Lower lobe of right lung (tissue), 1 donor: ENCODE measurements around the gene C5orf46. TPM values are rescaled to one million over a fixed set of nuclear protein-coding genes. Genes with fewer than 3 reads are reported as not detected.

Experiments
- total RNA-seq: library from RNA; stranded (reverse); fragmentation: NEBNext Ultra II Directional; extraction: Animal tissue kit (Norgen Biotek cat#: 25700); gene quantifications from one replicate; pipeline ENCODE4 v1.2.1, GENCODE V29; 2021
- donor health status: DM: no; HTN: yes; CAD: no; lungs with severe emphysema.

Gene C5orf46
- total RNA-seq, 1 donor from 2014 or later: not detected

Other genes starting within 250 kb of the C5orf46 start
- 8.3 TPM for gene JAKMIP2, start 123.8 kb downstream of the C5orf46 start, total RNA-seq
- gene SPINK1, start 74.9 kb downstream of the C5orf46 start, total RNA-seq: not detected
- gene SCGB3A2, start 27.8 kb downstream of the C5orf46 start, total RNA-seq: 624 TPM
- 2.1 TPM for gene SPINK5, start 157.4 kb upstream of the C5orf46 start, total RNA-seq